ENCODE measurements around the gene TUBD1.

The TUBD1 gene

DNA sequence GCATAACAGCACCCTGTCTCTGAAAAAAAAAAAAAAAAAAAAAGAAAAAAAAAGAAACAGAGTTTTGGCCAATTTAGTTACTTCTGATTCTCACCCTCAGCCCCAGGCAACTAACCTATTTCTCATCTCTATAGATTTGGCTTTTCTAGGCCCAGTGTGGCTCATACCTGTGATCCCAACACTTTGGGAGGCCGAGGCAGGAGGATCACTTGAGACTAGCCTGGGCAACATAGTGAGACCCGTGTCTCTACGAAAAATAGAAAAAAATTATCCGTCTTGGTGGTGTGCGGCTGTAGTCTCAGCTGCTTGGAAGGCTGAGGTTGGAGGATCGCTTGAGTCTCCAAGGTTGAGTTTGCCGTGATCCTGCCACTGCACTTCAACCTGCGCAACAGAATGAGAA is 8.9 kb upstream of the TUBD1 start:
- no peak overlapping the region for H2AFZ ChIP-seq (ENCODE audit: low read length, unreplicated experiment)
- no peaks in the 10 kb centered on the region for H3K27me3 ChIP-seq (ENCODE audit: insufficient read depth, low read length)
- no peak overlapping the region for H3K4me3 ChIP-seq (ENCODE audit: low read depth, low read length)
- peaks cover 66% of the 10 kb centered on the region for H3K79me2 ChIP-seq (ENCODE audit: control insufficient read depth, insufficient read depth, low read length, unreplicated experiment)
- H3K27ac ChIP-seq (ENCODE audit: low read depth, low read length): no peak overlapping the region
- H3K36me3 ChIP-seq (ENCODE audit: insufficient read depth, low read length): no peaks in the 10 kb centered on the region
- H3K4me1 ChIP-seq (ENCODE audit: control insufficient read depth, insufficient read depth, low read length, unreplicated experiment): peaks cover 9% of the 10 kb centered on the region

DNA sequence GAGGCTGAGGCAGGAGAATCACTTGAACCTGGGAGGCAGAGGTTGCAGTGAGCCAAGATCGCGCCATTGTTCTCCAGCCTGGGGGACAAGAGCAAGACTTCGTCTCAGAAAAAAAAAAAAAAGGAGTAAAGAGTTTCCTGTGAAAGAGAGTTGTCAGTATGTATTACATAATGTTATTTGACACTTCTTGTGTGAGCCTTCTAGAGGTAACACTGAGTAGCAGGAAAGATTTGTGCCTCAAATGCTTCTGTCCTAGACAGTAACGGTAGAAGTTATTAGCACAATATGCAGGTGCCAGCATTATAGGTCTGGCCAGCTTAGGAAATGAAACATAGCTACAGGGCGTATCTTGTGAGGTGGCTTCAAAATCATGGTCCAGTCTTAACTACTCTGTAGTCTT is 6.4 kb upstream of the TUBD1 start:
- Histone ChIP-seq H3K27ac (ENCODE audit: low read depth, low read length) (no peak overlapping the region), H2AFZ (ENCODE audit: low read length, unreplicated experiment) (no peak overlapping the region), H3K79me2 (ENCODE audit: control insufficient read depth, insufficient read depth, low read length, unreplicated experiment) (peaks cover 69% of the 10 kb centered on the region), H3K36me3 (ENCODE audit: insufficient read depth, low read length) (no peaks in the 10 kb centered on the region), H3K4me3 (ENCODE audit: low read depth, low read length) (no peak overlapping the region), H3K4me1 (ENCODE audit: control insufficient read depth, insufficient read depth, low read length, unreplicated experiment) (peaks cover 20% of the 10 kb centered on the region), H3K27me3 (ENCODE audit: insufficient read depth, low read length) (no peaks in the 10 kb centered on the region)

DNA sequence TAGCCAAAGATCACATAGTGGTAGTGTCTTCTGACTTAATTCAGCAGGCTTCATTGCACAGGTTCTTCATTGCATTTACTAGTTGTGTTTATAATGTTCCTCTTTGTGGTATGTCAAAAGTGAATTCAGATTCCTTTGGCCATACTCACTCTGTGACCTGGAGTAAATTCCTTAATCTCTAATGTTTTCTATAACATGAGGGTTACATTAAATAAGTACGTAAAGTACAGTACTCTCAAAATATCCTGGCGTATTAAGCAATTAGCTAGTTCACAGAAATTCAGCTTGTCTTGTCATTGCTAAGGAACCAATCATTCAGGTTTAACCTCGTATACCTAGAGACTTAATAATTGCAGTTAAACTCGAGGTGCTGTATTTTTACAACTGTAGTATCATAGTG is 4.3 kb upstream of the TUBD1 start:
- no peak overlapping the region for H3K4me3 ChIP-seq (ENCODE audit: low read depth, low read length)
- no peaks in the 10 kb centered on the region for H3K27me3 ChIP-seq (ENCODE audit: insufficient read depth, low read length)
- H2AFZ ChIP-seq (ENCODE audit: low read length, unreplicated experiment): no peak overlapping the region
- H3K79me2 ChIP-seq (ENCODE audit: control insufficient read depth, insufficient read depth, low read length, unreplicated experiment): peaks cover 67% of the 10 kb centered on the region
- no peaks in the 10 kb centered on the region for H3K36me3 ChIP-seq (ENCODE audit: insufficient read depth, low read length)
- H3K4me1 ChIP-seq (ENCODE audit: control insufficient read depth, insufficient read depth, low read length, unreplicated experiment): peaks cover 22% of the 10 kb centered on the region
- no peak overlapping the region for H3K27ac ChIP-seq (ENCODE audit: low read depth, low read length)

DNA sequence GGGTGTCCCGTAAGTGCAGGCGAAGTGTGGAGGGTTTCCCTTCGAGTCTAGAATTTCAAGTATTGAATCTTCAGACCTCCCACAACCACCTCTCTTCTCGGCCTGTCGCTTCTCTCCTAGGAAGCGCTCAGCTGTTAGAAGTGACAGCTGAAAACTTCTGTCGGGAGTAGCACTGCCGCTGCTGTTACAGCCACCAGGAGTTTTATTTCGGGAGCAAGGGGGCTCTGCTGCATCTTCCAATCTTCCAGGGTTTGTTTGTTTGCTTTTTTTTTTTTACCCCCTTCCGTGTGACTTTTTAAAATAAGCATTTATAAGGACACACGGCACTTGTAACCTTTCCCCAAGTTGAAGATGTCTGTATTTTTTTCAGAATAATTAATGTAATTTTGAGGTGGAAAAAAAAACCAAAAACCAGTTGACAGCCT is 945 bp upstream of the TUBD1 start:
- no peaks in the 10 kb centered on the region for H3K36me3 ChIP-seq (ENCODE audit: insufficient read depth, low read length)
- peaks cover 28% of the 10 kb centered on the region for H3K4me1 ChIP-seq (ENCODE audit: control insufficient read depth, insufficient read depth, low read length, unreplicated experiment)
- peak overlapping the region; percentile 65 for H2AFZ ChIP-seq (ENCODE audit: low read length, unreplicated experiment)
- no peaks in the 10 kb centered on the region for H3K27me3 ChIP-seq (ENCODE audit: insufficient read depth, low read length)
- peak overlapping the region; percentile 85 for H3K4me3 ChIP-seq (ENCODE audit: low read depth, low read length)
- H3K27ac ChIP-seq (ENCODE audit: low read depth, low read length): no peak overlapping the region
- H3K79me2 ChIP-seq (ENCODE audit: control insufficient read depth, insufficient read depth, low read length, unreplicated experiment): peaks cover 55% of the 10 kb centered on the region

DNA sequence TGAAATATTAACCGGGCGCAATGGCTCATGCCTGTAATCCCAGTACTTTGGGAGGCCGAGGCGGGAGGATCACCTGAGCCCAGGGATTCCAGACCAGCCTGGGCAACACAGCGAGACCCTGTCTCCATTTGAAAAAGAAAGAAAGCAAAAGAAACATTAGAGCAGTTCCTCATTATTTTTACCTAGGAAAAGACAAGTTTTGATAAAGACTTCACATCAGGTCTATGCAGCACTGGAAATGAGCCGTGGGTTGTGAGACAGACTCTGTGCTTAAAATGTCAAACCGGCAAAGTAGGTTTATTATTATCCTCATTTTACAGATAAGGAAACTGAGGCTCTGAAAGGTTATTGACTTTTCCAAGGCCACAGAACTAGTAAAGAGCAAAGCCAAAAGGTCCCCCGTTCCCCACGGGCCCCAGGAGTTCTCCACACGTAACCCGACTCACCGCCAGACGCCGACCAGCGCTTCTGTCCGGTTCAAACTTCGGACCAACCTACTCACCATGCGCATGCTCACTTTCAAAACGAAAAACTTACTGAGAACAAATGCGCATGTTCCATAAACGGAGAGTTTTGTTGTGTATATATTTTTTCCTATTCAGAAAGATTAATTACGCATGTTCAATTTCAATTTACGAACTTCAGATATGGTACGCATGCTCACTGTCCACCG is 356 bp downstream of the TUBD1 start:
- Histone ChIP-seq H3K4me3 (ENCODE audit: low read depth, low read length) (peak overlapping the region; percentile 85), H3K36me3 (ENCODE audit: insufficient read depth, low read length) (peaks cover 4% of the 10 kb centered on the region; the same call in 1 of the 2 replicates), H3K4me1 (ENCODE audit: control insufficient read depth, insufficient read depth, low read length, unreplicated experiment) (peaks cover 27% of the 10 kb centered on the region), H2AFZ (ENCODE audit: low read length, unreplicated experiment) (peak overlapping the region; percentile 94), H3K27ac (ENCODE audit: low read depth, low read length) (peak overlapping the region; percentile 54), H3K79me2 (ENCODE audit: control insufficient read depth, insufficient read depth, low read length, unreplicated experiment) (peaks cover 44% of the 10 kb centered on the region), H3K27me3 (ENCODE audit: insufficient read depth, low read length) (no peaks in the 10 kb centered on the region)

DNA sequence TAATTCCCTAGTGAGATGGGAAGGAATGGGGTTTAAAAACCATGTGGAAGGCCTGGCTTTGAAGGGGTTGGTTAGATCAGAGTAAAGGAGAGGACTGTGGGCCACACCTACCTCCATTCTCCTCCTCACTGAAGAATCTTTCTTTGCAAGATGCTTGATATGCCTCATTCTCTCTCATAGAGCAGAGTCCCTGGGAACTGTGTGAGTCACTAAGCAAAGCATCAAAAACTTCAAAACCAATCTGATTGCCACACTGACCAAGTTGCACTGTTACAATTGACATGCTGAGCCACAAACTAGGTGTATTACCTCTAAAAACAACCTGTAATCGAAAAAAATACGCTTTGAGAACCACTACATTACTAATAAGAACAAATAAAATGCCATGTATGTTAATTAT is 2.0 kb downstream of the TUBD1 start:
- Histone ChIP-seq H3K27ac (ENCODE audit: low read depth, low read length) (no peak overlapping the region), H3K4me3 (ENCODE audit: low read depth, low read length) (no peak overlapping the region), H3K79me2 (ENCODE audit: control insufficient read depth, insufficient read depth, low read length, unreplicated experiment) (peaks cover 28% of the 10 kb centered on the region), H3K27me3 (ENCODE audit: insufficient read depth, low read length) (no peaks in the 10 kb centered on the region), H3K4me1 (ENCODE audit: control insufficient read depth, insufficient read depth, low read length, unreplicated experiment) (peaks cover 15% of the 10 kb centered on the region), H3K36me3 (ENCODE audit: insufficient read depth, low read length) (peaks cover 7% of the 10 kb centered on the region; the same call in 1 of the 2 replicates), H2AFZ (ENCODE audit: low read length, unreplicated experiment) (no peak overlapping the region)

DNA sequence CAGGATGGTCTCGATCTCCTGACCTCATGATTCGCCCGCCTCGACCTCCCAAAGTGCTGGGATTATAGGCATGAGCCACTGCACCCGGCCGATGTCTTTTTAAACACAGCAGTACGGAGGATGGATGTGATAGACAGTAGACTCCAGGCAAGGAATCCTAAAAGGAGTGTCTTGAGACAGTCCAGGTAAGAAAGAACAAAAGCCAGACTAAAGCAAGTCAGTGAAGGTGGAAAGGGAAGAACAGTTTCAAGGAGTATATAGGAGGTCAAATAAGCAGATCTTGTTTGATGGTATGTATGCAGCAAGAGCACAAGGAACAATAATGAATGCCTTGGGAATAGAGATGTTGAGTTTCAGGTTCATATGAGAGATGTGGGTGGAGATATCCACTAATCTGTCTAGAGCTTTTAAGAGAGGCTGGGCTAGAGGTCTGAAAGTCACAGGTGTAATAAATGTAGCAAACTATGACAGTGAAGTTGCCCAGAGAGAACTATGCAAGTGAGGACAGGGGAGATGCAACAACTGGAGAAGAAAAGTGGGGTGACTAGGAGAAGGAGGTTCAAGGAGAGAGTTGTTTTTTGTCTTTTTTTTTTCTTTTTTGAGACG is 4.5 kb downstream of the TUBD1 start:
- Histone ChIP-seq H3K4me1 (ENCODE audit: control insufficient read depth, insufficient read depth, low read length, unreplicated experiment) (peaks cover 5% of the 10 kb centered on the region), H3K79me2 (ENCODE audit: control insufficient read depth, insufficient read depth, low read length, unreplicated experiment) (peaks cover 10% of the 10 kb centered on the region), H3K27me3 (ENCODE audit: insufficient read depth, low read length) (no peaks in the 10 kb centered on the region), H2AFZ (ENCODE audit: low read length, unreplicated experiment) (no peak overlapping the region), H3K27ac (ENCODE audit: low read depth, low read length) (no peak overlapping the region), H3K4me3 (ENCODE audit: low read depth, low read length) (no peak overlapping the region), H3K36me3 (ENCODE audit: insufficient read depth, low read length) (peaks cover 9% of the 10 kb centered on the region; the same call in 1 of the 2 replicates)

DNA sequence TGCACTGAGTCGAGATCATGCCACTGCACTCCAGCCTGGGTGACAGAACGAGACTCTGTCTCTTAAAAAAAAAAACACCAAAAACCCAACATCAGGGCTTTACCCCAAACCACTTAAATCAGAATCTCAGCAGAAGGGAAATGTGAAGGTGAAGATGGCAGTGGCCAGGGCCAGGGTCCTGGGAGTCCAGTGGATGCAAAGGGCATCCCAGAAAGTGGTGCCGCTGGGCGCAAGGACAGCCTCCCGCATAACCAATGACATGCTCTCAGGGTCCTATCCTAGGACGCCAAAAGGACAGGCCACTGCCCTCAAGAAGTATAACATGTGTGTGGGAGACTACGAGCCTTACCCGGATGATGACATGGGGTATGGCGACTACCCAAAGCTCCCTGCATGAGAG is 7.9 kb downstream of the TUBD1 start:
- Histone ChIP-seq H2AFZ (ENCODE audit: low read length, unreplicated experiment) (no peak overlapping the region), H3K27me3 (ENCODE audit: insufficient read depth, low read length) (no peaks in the 10 kb centered on the region), H3K4me1 (ENCODE audit: control insufficient read depth, insufficient read depth, low read length, unreplicated experiment) (no peaks in the 10 kb centered on the region), H3K27ac (ENCODE audit: low read depth, low read length) (no peak overlapping the region), H3K79me2 (ENCODE audit: control insufficient read depth, insufficient read depth, low read length, unreplicated experiment) (no peaks in the 10 kb centered on the region), H3K4me3 (ENCODE audit: low read depth, low read length) (no peak overlapping the region), H3K36me3 (ENCODE audit: insufficient read depth, low read length) (peaks cover 9% of the 10 kb centered on the region; the same call in 1 of the 2 replicates)

DNA sequence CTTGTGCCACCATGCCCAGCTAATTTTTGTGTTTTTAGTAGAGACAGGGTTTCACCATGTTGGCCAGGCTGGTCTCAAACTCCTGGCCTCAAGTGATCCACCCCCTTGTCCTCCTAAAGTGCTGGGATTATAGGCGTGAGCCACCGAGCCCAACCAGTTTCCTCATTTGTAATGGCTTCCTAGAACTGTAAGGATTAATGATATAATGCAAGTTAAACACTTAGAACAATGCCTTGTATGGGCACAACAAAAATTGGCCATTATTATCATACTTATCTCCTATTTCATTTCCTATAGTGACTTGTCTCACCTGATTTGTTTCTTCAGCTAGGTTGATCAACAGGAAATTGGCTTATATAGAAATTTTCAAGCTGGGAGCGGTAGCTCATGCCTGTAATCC is 14.1 kb downstream of the TUBD1 start:
- H3K4me3 ChIP-seq (ENCODE audit: low read depth, low read length): no peak overlapping the region

DNA sequence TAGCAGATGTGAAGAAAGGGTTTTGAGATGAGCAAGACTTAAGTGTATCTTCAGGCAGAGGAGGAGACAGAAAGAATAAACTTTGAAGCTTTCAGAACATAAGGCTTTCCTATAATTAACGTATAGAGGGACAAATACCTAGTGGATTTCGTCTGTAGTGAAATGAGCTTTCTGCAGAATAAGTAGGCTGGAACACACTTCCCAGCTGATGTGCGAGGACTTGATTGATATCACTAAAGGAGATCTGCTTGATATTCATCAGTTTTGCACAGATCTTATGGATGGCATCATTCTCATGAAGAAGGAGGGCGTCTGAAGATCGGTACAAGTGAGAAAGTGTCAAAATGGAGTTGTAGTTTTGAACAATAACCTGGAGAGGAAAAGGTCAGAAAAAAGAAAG is 14.8 kb downstream of the TUBD1 start:
- Histone ChIP-seq H2AFZ (ENCODE audit: low read length, unreplicated experiment) (no peak overlapping the region), H3K79me2 (ENCODE audit: control insufficient read depth, insufficient read depth, low read length, unreplicated experiment) (no peaks in the 10 kb centered on the region), H3K36me3 (ENCODE audit: insufficient read depth, low read length) (peaks cover 10% of the 10 kb centered on the region; the same call in 1 of the 2 replicates), H3K27ac (ENCODE audit: low read depth, low read length) (no peak overlapping the region), H3K4me1 (ENCODE audit: control insufficient read depth, insufficient read depth, low read length, unreplicated experiment) (no peaks in the 10 kb centered on the region), H3K4me3 (ENCODE audit: low read depth, low read length) (no peak overlapping the region), H3K27me3 (ENCODE audit: insufficient read depth, low read length) (no peaks in the 10 kb centered on the region)

More for the DNA sequence above, 14.1 kb downstream of the TUBD1 start:
- Histone ChIP-seq H3K27me3 (ENCODE audit: insufficient read depth, low read length) (no peaks in the 10 kb centered on the region), H3K36me3 (ENCODE audit: insufficient read depth, low read length) (peaks cover 10% of the 10 kb centered on the region; the same call in 1 of the 2 replicates), H3K27ac (ENCODE audit: low read depth, low read length) (no peak overlapping the region), H3K79me2 (ENCODE audit: control insufficient read depth, insufficient read depth, low read length, unreplicated experiment) (no peaks in the 10 kb centered on the region), H3K4me1 (ENCODE audit: control insufficient read depth, insufficient read depth, low read length, unreplicated experiment) (no peaks in the 10 kb centered on the region), H2AFZ (ENCODE audit: low read length, unreplicated experiment) (no peak overlapping the region)

DNA sequence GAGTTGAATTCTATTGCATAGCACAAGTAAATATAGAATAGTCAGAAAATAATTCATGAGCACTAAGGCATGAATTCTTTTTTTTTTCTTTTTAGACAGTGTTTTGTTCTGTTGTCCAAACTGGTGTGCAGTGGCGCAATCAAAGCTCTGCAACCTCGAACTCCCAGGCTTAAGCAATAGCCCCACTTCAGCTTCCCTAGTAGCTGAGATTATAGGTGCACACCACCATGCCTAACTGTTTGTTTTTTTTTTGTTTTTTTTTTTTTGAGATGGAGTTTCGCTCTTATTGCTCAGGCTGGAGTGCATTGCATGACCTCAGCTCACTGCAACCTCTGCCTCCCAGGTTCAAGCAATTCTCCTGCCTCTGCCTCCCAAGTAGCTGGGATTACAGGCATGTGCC is 16.6 kb downstream of the TUBD1 start:
- no peak overlapping the region for H2AFZ ChIP-seq (ENCODE audit: low read length, unreplicated experiment)
- no peaks in the 10 kb centered on the region for H3K27me3 ChIP-seq (ENCODE audit: insufficient read depth, low read length)
- H3K4me3 ChIP-seq (ENCODE audit: low read depth, low read length): no peak overlapping the region
- H3K79me2 ChIP-seq (ENCODE audit: control insufficient read depth, insufficient read depth, low read length, unreplicated experiment): no peaks in the 10 kb centered on the region
- H3K36me3 ChIP-seq (ENCODE audit: insufficient read depth, low read length): peaks cover 10% of the 10 kb centered on the region; the same call in 1 of the 2 replicates
- H3K4me1 ChIP-seq (ENCODE audit: control insufficient read depth, insufficient read depth, low read length, unreplicated experiment): no peaks in the 10 kb centered on the region
- no peak overlapping the region for H3K27ac ChIP-seq (ENCODE audit: low read depth, low read length)

Data from ACC112 (cell line).